Lower lobe of right lung (tissue), 2 donors: Measurements from ENCODE around the gene SLC12A3. TPM values are rescaled to one million over a fixed set of nuclear protein-coding genes. Genes with fewer than 3 reads are reported as not detected.
A peak's percentile ranks its signal among the peaks of the same experiment; 100 is the strongest.

Experiments
- ATAC-seq, 2 donors: fragments of 200-7000 bp; cut with Tn5 transposase; one replicate each; pipeline ENCODE4 v1.9.1; 2020 to 2022; ENCODE audit warnings: mild to moderate bottlenecking in 2 of 2, moderate library complexity in 2 of 2
- DNase-seq: peaks from one replicate; pipeline ENCODE4 v3.0.0-alpha.2; 2020
- H3K27ac ChIP-seq: fragments of 200-600 bp; one replicate; pipeline ENCODE4 v1.8.0; 2022
- H3K27me3 ChIP-seq: fragments of 200-600 bp; one replicate; pipeline ENCODE4 v1.8.0; 2022; ENCODE audit warnings: low read depth
- H3K36me3 ChIP-seq: fragments of 200-600 bp; one replicate; pipeline ENCODE4 v1.8.0; 2022; ENCODE audit warnings: mild to moderate bottlenecking
- H3K4me1 ChIP-seq: fragments of 200-600 bp; one replicate; pipeline ENCODE4 v1.8.0; 2022
- H3K4me3 ChIP-seq: fragments of 200-600 bp; one replicate; pipeline ENCODE4 v1.8.0; 2022; ENCODE audit warnings: mild to moderate bottlenecking
- H3K9me3 ChIP-seq: fragments of 200-600 bp; one replicate; pipeline ENCODE4 v1.8.0; 2022
- intact Hi-C: fragments of 100-400 bp; cut with DNase I; formaldehyde crosslinking; loops from one replicate; pipeline ENCODE4 v1.11.0; 2022
- total RNA-seq: library from RNA; stranded (reverse); fragmentation: NEBNext Ultra II Directional; extraction: Animal tissue kit (Norgen Biotek cat#: 25700); gene quantifications from one replicate; pipeline ENCODE4 v1.2.1, GENCODE V29; 2021
- TF ChIP-seq, protein P1 (sequence below): fragments of 200-600 bp; IDR thresholded peaks from one replicate; pipeline ENCODE4 v1.8.0; 2022; ENCODE audit warnings: antibody characterized with exemption, mild to moderate bottlenecking
- donor health status: DM: no; HTN: yes; CAD: no; lungs with severe emphysema.

SLC12A3 gene
- total RNA-seq, 1 donor from 2014 or later: not detected

GRCh38 chr16:56841659-56842058 is 23.3 kb upstream of the SLC12A3 start:
- DNase-seq (no peak), ATAC-seq (peak; percentile 27 to 61)
- Histone ChIP-seq H3K4me3 (no peak overlapping the region), H3K4me1 (no peaks in the 10 kb centered on the region), H3K36me3 (peaks cover 70% of the 10 kb centered on the region), H3K27ac (no peak overlapping the region), H3K27me3 (no peaks in the 10 kb centered on the region), H3K9me3 (no peaks in the 10 kb centered on the region)
- TF ChIP-seq, protein P1, sequence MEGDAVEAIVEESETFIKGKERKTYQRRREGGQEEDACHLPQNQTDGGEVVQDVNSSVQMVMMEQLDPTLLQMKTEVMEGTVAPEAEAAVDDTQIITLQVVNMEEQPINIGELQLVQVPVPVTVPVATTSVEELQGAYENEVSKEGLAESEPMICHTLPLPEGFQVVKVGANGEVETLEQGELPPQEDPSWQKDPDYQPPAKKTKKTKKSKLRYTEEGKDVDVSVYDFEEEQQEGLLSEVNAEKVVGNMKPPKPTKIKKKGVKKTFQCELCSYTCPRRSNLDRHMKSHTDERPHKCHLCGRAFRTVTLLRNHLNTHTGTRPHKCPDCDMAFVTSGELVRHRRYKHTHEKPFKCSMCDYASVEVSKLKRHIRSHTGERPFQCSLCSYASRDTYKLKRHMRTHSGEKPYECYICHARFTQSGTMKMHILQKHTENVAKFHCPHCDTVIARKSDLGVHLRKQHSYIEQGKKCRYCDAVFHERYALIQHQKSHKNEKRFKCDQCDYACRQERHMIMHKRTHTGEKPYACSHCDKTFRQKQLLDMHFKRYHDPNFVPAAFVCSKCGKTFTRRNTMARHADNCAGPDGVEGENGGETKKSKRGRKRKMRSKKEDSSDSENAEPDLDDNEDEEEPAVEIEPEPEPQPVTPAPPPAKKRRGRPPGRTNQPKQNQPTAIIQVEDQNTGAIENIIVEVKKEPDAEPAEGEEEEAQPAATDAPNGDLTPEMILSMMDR: no peak
- intact Hi-C loops: no loop called here

GRCh38 chr16:56842133-56842532 is 22.9 kb upstream of the SLC12A3 start:
- no peaks in the 10 kb centered on the region for H3K27me3 ChIP-seq

GRCh38 chr16:56844056-56844455 is 21.0 kb upstream of the SLC12A3 start:
- TF ChIP-seq, protein P1: no peak
- ATAC-seq: no peak
- DNase-seq: no peak

More at GRCh38 chr16:56842133-56842532, 22.9 kb upstream of the SLC12A3 start:
- ATAC-seq (no peak), DNase-seq (no peak)
- Histone ChIP-seq H3K4me1 (peaks cover 2% of the 10 kb centered on the region), H3K9me3 (no peaks in the 10 kb centered on the region), H3K4me3 (no peak overlapping the region), H3K36me3 (peaks cover 65% of the 10 kb centered on the region), H3K27ac (no peak overlapping the region)
- TF ChIP-seq, protein P1: no peak
- intact Hi-C loops: no loop called here

DNA sequence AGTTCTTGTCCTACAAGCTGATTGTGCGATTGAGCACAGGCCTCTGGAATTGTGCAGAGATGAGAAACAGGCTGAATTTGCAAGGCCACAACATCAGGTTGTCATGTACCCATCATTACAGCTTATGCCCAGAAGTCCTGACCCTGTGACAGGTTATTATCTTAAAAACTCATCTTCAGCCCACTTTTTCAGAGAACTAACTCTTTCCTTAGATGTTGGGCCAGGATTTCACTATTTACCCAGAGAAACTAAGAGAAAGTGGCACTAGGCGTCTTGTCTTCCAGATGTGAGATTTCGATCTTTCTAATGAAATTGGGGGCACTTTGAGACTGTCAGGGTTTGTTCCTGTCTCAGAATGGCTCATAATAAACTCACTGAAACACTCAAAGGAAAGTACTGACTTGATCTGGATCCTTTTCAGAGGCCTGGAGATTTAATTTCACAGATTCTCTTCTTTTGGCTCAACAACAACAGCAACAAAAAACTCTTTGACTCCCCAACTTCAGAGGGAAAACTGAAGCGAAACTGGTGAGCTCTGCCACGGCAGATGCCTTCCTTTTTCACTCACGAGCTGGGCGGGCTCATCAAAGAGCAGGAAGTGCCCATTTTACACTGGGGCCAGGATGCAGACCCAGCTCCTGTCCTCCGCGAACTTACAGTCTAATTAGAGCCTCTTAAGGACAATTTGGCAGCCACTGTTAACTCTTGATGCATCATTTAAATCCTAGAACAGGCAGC is 17.7 kb upstream of the SLC12A3 start:
- Histone ChIP-seq H3K27me3 (no peaks in the 10 kb centered on the region), H3K36me3 (peaks cover 22% of the 10 kb centered on the region), H3K9me3 (no peaks in the 10 kb centered on the region), H3K4me1 (peaks cover 34% of the 10 kb centered on the region), H3K4me3 (no peak overlapping the region), H3K27ac (peak overlapping the region; percentile 59)
- intact Hi-C loops: no loop called here
- TF ChIP-seq, protein P1: no peak
- DNase-seq: no peak
- ATAC-seq: no peak

More at GRCh38 chr16:56844056-56844455, 21.0 kb upstream of the SLC12A3 start:
- no peak overlapping the region for H3K4me3 ChIP-seq
- no peaks in the 10 kb centered on the region for H3K27me3 ChIP-seq
- H3K9me3 ChIP-seq: no peaks in the 10 kb centered on the region
- peaks cover 47% of the 10 kb centered on the region for H3K36me3 ChIP-seq
- intact Hi-C loops: no loop called here
- no peak overlapping the region for H3K27ac ChIP-seq
- H3K4me1 ChIP-seq: peaks cover 21% of the 10 kb centered on the region

- intact Hi-C loops: no loop called here
- DNase-seq (no peak), ATAC-seq (peak; percentile 67 to 83)
- Histone ChIP-seq H3K36me3 (peaks cover 13% of the 10 kb centered on the region), H3K27me3 (no peaks in the 10 kb centered on the region), H3K27ac (peak overlapping the region; percentile 59), H3K4me3 (no peak overlapping the region), H3K4me1 (peaks cover 34% of the 10 kb centered on the region), H3K9me3 (no peaks in the 10 kb centered on the region)
- TF ChIP-seq, protein P1: no peak
Measured at GRCh38 chr16:56848029-56848936, 16.7 kb upstream of the SLC12A3 start.
